ENCODE results near the gene MACROD2.

The MACROD2 gene

DNA sequence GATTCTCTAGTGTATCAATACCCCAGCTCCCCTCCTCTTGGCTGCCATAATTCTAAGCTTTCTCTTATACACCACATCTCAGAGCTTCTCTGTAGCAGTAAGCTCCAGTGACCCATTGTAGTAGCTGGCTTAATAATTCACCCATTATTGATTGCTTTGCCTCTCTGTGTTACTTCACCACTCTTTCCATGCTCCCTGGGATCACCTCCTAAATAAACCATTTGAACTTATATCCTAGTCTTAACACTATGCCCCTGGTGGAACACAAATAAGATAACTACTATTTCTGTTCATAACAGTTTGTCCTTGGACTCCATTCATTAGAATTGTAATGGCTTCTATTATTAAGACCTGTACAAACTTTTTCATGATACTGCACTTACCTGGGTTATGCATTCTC is 1819.0 kb downstream of the MACROD2 start:
- TF ChIP-seq CTCF (IDR thresholded peaks at IDR 0.05) (no peak), ZFX (IDR thresholded peaks at IDR 0.05; ENCODE audit: borderline replicate concordance) (no peak)
- no peak overlapping the region for H3K27ac ChIP-seq

DNA sequence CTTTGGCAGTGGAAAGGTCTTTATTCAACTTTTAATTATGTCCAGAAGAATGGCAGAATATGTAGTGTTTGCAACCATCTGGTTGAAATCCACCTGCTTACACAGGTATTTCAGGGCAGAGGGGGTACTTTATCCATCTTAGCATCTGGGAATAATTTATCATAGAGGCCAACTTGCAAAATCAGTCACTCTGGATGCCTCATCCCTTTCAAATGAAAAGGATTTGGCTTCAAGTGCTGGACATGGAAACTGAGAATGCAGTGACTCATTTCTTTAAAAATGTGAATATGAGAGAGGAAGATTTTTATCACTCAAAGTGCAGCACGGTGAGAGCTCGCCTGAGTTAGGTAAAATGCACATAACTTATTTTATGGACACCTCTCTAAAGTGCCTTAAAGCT is 1819.6 kb downstream of the MACROD2 start:
- TF ChIP-seq ZFX (IDR thresholded peaks at IDR 0.05; ENCODE audit: borderline replicate concordance) (no peak), CTCF (IDR thresholded peaks at IDR 0.05) (no peak)
- H3K27ac ChIP-seq, result no peak overlapping the region

DNA sequence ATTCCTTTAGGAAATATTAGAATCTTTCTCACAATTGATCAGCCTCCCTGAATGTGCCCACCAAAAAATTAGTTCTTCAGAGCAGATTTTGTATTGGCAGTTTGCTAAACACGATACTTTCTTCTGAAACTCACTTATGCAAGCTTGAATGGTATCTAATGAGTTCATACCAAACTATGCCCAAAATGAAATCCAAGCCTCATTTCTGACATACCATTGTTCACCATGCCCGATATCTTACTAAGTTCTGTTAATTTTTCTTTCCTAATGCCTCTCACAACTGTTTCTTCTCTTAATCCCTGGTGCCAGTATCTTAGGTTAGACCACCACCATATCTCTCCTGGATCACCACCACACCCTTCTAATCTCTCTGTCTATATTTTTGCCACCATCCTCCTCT is 1822.0 kb downstream of the MACROD2 start:
- no peak for TF ChIP-seq CTCF (IDR thresholded peaks at IDR 0.05)
- TF ChIP-seq ZFX (IDR thresholded peaks at IDR 0.05; ENCODE audit: borderline replicate concordance), result no peak
- H3K27ac ChIP-seq, result no peak overlapping the region

DNA sequence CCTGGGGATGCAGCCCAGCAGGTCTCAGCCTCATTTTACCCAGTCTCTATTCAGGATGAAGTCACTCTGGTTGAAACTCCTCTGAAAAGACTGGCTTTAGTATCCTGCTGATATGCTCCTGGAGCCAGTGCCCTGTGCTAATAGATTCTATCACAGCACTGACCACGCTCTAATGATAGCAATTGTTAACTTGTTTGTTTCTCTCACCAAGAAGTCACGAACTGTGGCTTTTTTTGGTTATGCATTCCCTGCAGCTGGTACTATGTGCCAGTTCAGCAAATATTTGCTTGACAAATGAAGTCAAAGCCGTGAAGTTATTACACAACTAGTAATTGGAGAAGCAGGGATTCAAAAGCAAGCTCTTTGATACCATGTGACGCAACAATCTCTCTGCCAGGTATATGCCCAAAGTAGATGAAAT is 1823.3 kb downstream of the MACROD2 start:
- H3K27ac ChIP-seq, result no peak overlapping the region
- no peak for TF ChIP-seq CTCF (IDR thresholded peaks at IDR 0.05)
- no peak for TF ChIP-seq ZFX (IDR thresholded peaks at IDR 0.05; ENCODE audit: borderline replicate concordance)

- TF ChIP-seq CTCF (IDR thresholded peaks at IDR 0.05) (no peak), ZFX (IDR thresholded peaks at IDR 0.05; ENCODE audit: borderline replicate concordance) (no peak)
- no peak overlapping the region for H3K27ac ChIP-seq
These were observed 1828.4 kb downstream of the MACROD2 start for GRCh38 chr20:15823718-15824117.

- H3K27ac ChIP-seq, result no peak overlapping the region
- TF ChIP-seq CTCF (IDR thresholded peaks at IDR 0.05), result no peak
- TF ChIP-seq ZFX (IDR thresholded peaks at IDR 0.05; ENCODE audit: borderline replicate concordance), result no peak
These were observed 1832.3 kb downstream of the MACROD2 start for GRCh38 chr20:15827628-15828027.

DNA sequence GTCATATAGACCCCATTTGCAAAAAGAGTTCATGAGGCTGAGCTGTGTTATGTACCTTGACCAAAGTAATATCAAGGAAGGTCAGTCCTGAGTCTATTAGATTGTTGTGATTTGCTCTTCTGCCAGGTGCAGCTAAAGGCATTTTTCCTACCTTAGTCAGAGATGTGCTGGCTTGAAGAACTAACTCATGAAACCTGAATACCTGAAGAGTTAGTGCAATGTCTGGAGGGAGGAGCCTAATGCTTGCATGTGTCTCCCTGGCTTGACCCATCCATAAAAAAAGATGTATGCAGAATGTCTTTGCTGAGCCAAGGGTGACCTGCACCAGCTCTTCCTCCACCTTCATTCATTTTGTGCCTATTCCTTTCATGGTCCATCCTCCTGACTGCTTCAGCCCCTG is 1835.9 kb downstream of the MACROD2 start:
- TF ChIP-seq ZFX (IDR thresholded peaks at IDR 0.05; ENCODE audit: borderline replicate concordance) (no peak), CTCF (IDR thresholded peaks at IDR 0.05) (no peak)
- no peak overlapping the region for H3K27ac ChIP-seq
